Stimulated activated CD8-positive, alpha-beta memory T cell treated with anti-CD3 and anti-CD28 coated beads, Interleukin-2, amount 100 ng/mL, for 48 hours (primary cell): Measurements from ENCODE around the gene WNT5A.
"Not testable (repeated sequence)": the region's sequence is repeated elsewhere in the genome, so short reads cannot be mapped to it uniquely, and the experiment has no call there.

ENCODE experiments used
- DNase-seq, 2 donors: peaks; one replicate each; pipeline ENCODE4 v3.0.0-alpha.2; 2020; ENCODE audit warnings: low read depth in 2 of 2

Gene WNT5A

GRCh38 chr3:55505776-55506175 is 18.7 kb upstream of the WNT5A start:
- no peak for DNase-seq

DNA sequence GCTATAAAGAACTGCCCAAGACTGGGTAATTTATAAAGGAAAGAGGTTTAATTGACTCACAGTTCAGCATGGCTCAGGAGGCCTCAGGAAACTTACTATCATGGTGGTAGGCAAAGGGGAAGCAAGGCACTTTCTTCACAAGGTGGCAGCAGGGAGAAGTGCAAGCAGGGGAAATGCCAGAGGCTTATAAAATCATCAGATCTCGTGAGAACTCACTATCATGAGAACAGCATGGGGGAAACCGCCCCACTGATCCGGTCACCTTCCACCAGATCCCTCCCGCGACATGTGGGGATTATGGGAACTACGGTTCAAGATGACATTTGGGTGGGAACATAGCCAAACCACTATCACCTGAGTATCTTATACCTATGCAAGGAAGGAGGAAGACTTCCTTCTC is 18.0 kb upstream of the WNT5A start:
- DNase-seq: not testable (repeated sequence)

GRCh38 chr3:55501905-55502304 is 14.8 kb upstream of the WNT5A start:
- DNase-seq: no peak

DNA sequence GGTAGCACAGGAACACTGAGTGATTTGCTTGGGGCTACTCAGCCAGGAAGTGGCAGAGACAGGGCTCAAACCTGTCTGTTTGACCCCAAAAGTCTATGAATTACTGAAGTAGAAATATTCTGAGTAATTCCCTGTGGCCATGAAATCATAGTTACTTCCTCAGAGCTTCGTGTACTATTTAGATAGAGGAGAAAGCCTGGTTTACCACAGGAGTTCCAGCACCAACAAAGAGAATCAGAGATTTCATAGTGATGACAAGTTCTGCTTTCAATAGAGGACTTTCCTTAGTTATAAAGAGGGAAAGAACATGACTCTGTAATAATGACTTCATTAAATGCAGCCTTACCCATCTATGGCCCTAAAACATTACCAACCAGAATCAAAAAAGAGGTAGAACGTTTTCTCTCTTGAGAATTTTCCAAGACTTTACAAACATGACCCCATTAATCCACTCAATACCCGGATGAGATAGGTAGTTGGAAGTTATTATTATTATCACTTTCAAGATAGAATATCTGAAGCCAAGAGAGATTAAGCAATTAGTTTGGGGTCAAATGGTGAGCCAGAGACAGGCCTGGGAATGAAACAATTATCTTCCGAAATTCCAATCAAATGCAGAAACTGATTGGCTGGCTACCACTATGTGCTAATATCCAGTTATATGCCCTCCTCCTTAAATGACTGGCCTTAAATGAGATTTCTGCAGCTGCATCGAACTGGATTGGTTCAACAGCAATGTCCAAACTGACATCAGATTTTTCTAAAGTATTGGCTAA is 13.6 kb upstream of the WNT5A start:
- DNase-seq: no peak

GRCh38 chr3:55498520-55498919 is 11.4 kb upstream of the WNT5A start:
- no peak for DNase-seq

DNA sequence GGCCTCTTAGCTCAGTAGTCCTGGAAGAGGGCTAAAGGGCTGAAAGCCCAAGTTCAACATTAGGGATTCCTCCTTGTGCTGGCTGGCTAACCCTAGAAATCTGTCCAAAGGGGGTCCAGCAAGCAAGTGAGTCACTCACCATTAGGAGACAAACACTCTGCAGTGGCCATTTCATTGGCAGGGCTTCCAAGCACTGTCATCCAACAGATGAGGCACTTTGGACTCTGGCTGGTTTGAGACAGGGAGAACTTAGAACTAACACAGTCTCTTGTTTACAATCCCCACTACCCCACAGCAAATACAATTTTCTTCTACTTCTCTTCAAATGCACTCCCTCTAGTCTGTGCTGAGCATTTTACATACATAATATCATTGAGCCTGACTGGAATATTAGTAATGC is 10.1 kb upstream of the WNT5A start:
- no peak for DNase-seq

DNA sequence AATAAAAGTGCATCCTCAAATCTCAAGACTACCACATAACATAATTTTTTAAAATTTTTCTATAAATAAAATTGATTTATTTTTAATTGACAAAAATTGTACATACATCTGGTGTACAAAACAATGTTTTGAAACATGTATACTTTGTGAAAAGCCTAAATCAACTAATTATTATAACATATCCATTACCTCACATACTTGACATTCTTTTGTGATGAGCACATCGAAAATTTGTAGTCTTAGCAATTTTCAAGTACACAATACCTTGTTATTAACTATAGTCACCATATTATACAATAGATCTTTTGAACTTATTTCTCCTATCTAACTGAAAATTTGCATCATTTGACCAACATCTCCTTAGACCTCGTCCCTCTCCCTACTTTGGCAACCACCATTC is 7.9 kb upstream of the WNT5A start:
- no peak for DNase-seq

DNA sequence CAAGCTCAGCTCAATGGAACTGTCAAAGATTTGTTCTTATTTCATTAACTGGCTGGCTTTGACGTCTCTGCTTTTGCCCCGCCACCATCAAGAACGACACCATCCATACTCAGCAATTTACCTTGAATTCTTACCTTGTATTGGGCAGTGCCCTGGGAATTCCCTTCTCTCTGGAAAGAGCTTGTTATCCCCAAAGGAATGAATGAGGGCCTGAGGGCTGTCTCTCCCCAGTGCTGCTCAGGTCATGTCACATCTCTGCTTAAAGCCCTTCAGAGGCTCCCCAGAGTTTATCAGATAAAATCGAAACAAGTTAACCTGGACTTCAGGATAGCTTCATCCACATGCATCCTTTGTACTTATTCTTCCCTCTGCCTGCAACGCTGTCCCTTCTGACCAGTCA is 5.9 kb upstream of the WNT5A start:
- no peak for DNase-seq

DNA sequence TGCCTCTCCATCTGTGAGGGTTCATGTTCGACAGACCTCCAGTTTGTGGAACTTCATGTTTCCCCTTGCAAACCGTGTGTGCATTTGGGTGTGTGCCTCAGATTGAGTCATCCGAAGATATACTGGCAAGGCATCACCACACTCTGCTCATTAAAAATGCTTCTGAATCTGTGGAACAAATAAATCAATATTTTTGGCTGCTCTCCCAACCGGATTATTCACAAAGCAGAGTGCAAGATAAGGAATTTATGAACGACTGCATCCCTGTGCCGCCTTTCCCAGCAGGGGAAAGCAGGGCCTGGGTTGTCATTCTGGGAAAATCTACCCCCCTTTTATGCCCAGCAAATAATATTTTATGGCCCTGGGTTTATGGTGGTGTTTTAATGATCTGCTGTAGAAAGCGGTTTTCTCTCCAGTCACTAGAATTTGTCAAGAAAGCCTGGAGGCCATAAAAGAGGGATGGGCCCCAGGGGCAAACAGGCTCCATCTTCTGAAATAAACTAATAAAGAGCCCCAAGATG is 4.2 kb upstream of the WNT5A start:
- DNase-seq: no peak

- no peak for DNase-seq
Observed at GRCh38 chr3:55490276-55490913, 3.3 kb upstream of the WNT5A start.

GRCh38 chr3:55489798-55490132 is 2.7 kb upstream of the WNT5A start:
- DNase-seq: no peak

DNA sequence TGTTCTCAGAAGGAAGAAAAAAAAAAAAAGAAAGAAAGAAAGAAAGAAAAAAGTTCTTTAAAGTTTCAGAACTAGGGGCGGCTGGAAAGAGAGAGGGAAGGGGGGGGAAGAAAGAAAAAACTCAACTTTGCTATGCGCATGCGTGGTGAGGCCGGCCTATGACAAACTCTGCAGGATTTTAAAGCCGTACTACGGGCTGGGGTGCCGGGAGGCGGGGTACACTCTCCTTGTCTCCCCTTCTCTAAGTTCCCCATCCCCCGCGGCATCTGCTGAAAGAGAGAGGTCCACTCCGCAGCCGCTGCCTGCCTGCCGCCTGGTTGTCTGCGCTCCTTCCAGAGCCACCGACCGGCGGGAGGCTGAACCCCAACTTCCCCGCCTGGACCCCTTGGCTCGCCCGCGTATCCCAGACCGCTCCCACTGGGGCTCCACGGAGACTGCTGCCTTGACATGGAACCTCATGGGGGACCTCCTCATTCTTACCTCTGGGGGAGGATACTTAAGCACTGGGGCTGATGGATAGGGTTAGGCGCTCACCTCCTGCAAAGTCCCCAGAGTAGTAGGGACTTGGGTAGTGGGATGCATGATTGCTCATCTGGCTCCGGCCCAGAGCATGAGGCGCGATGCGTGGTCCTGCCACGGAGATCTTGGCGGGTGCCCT is 1.4 kb upstream of the WNT5A start:
- DNase-seq: no peak

DNA sequence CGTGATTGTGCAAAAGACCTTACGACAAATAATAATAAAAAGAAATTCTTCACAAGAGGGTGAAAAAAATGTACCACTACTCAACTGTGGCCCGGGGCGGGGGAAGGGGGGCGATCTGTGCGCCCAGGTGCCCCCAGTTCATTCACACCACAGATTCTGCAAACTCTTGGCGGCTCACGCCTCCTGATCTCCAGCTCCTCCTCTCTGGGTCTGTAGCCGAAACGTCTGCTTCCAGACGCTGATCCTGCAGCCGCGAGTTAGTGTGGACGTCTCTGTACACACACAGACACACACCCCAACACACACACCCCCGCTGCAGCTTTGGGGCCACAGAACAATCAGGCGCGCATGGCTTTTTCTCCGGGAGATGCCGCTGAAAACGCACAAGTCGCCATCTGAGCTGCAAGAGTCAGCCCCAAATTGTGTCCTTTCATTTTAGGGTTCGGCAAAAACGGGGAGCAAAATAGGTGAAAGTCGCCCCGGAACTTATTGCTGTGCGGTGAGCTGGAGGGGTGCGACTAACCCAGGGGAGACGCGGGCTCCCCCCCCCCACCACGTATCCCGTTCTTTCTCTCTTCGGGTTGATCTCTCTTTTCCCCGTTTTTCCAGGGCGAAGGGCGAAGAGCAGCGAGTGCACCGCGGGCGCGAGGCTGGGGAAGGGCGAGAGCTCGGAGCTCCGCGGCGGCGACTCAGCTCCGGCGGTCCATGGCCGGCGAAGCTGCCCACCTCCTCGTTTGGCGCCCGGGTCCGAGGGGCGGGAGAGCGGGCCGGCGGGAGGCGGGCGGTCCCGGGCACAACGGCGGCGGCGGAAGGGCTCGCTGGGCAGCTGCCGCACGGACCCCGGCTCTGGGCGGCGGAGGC is 505 bp upstream of the WNT5A start:
- DNase-seq: no peak

- no peak for DNase-seq
Observed at GRCh38 chr3:55486101-55486856, 827 bp downstream of the WNT5A start.

DNA sequence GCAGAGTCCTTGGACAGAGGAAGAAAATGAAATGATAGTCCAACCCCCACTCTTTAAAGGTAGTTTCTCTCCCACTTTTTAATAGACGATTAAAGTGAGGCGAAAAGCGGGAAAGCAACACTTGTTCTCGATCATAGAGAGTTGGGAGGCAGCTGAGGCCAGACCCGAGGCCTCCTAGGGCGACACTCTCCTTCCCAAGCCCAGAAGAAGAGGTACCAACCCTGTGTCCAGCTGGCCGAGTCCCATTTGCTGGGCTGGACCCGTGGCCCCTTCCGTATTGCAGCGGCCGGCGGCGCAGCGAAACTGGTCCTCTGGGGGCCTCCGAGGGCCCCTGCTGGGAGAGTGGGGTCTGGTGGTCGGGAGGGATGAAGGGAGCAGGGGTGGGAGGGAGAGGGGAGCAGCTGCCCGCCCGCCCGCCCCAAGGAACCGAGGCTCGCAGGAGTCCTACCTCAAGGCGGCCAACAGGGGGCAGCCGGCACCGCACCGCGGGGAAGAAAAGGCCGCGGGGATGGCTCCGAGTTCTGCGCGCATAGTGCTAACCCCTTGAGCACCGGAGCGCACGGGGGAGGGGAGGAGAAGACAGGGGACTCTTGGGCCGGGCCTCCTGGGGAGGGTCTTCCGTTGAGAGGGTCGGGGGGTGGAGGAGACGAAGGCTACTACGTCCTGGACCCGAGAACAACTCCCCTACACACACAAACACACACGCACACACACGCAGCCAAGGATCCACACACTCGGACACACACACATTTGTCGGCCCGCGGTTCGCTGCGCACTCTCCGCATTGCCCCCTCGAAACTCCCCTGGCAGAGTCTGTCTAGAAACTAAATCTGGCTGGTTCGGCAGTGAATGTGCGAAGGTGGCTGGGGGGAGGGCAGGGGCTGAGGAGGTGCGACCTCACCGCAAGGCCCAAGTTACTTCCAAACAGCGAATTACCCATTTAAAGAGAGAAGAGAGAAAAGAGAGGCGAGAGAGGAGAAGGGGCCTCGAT is 2.0 kb downstream of the WNT5A start:
- peak; percentile 27 to 35 for DNase-seq

- no peak for DNase-seq
Observed at GRCh38 chr3:55484191-55484689, 2.9 kb downstream of the WNT5A start.

- no peak for DNase-seq
Observed at GRCh38 chr3:55483196-55484095, 3.7 kb downstream of the WNT5A start.

GRCh38 chr3:55482496-55483195 is 4.5 kb downstream of the WNT5A start:
- no peak for DNase-seq
